Right kidney (tissue), 1 donor: ENCODE results near the gene OR2F1.
"Not testable (repeated sequence)": the region's sequence is repeated elsewhere in the genome, so short reads cannot be mapped to it uniquely, and the experiment has no call there.

Source experiments
- DNase-seq: peaks from one replicate; pipeline ENCODE4 v3.0.0-alpha.2; 2016

Gene OR2F1

GRCh38 chr7:144006692-144007042 is 52.0 kb downstream of the OR2F1 start:
- no peak for DNase-seq

GRCh38 chr7:144009361-144009760 is 54.7 kb downstream of the OR2F1 start:
- DNase-seq: no peak

- not testable (repeated sequence) for DNase-seq
These were observed 55.4 kb downstream of the OR2F1 start for GRCh38 chr7:144010061-144010460.

GRCh38 chr7:144010821-144011220 is 56.2 kb downstream of the OR2F1 start:
- DNase-seq: not testable (repeated sequence)

GRCh38 chr7:144011458-144012230 is 57.0 kb downstream of the OR2F1 start:
- no peak for DNase-seq
